Dendritic cell treated with granulocyte-macrophage colony-stimulating factor and Interleukin-4, amounts not matched to agents 40 ng/mL and 50 ng/mL, for 4 days (primary cell): ENCODE results near the gene PCDH15.

ENCODE experiments used
- H3K27ac Mint-ChIP-seq: one replicate; pipeline ENCODE4 v1.8.0; 2022; ENCODE audit warnings: mild to moderate bottlenecking, mixed read lengths
- H3K27me3 Mint-ChIP-seq: one replicate; pipeline ENCODE4 v1.8.0; 2022; ENCODE audit warnings: mild to moderate bottlenecking, mixed read lengths
- H3K36me3 Mint-ChIP-seq: one replicate; pipeline ENCODE4 v1.8.0; 2022; ENCODE audit warnings: low read depth, mixed read lengths
- H3K4me1 Mint-ChIP-seq: one replicate; pipeline ENCODE4 v1.8.0; 2022; ENCODE audit warnings: low read depth, mixed read lengths
- H3K4me3 Mint-ChIP-seq: one replicate; pipeline ENCODE4 v1.8.0; 2022; ENCODE audit warnings: mild to moderate bottlenecking, moderate library complexity, mixed read lengths
- H3K9me3 Mint-ChIP-seq: one replicate; pipeline ENCODE4 v1.8.0; 2022; ENCODE audit warnings: mixed read lengths
- intact Hi-C: fragments of 100-400 bp; cut with micrococcal nuclease; formaldehyde crosslinking; loops from one replicate; pipeline ENCODE4 v1.15.0; 2022

The PCDH15 gene

GRCh38 chr10:54067361-54067760, 733.7 kb downstream of the PCDH15 start:
- Mint-ChIP-seq H3K4me3 (no peak overlapping the region), H3K9me3 (peaks cover 15% of the 10 kb centered on the region), H3K27me3 (no peaks in the 10 kb centered on the region), H3K36me3 (no peaks in the 10 kb centered on the region), H3K4me1 (no peaks in the 10 kb centered on the region), H3K27ac (no peak overlapping the region)
- intact Hi-C loops: no loop called here

GRCh38 chr10:54066646-54067045, 734.4 kb downstream of the PCDH15 start:
- intact Hi-C loops: no loop called here
- H3K27me3 Mint-ChIP-seq: no peaks in the 10 kb centered on the region
- H3K4me1 Mint-ChIP-seq: no peaks in the 10 kb centered on the region

GRCh38 chr10:54065106-54065505, 735.9 kb downstream of the PCDH15 start:
- Mint-ChIP-seq H3K27ac (no peak overlapping the region), H3K4me1 (no peaks in the 10 kb centered on the region), H3K36me3 (no peaks in the 10 kb centered on the region), H3K4me3 (no peak overlapping the region), H3K27me3 (no peaks in the 10 kb centered on the region), H3K9me3 (peaks cover 15% of the 10 kb centered on the region)
- intact Hi-C loops: no loop called here

More at GRCh38 chr10:54066646-54067045, 734.4 kb downstream of the PCDH15 start:
- Mint-ChIP-seq H3K9me3 (peaks cover 15% of the 10 kb centered on the region), H3K27ac (no peak overlapping the region), H3K36me3 (no peaks in the 10 kb centered on the region), H3K4me3 (no peak overlapping the region)

GRCh38 chr10:54064215-54064614, 736.8 kb downstream of the PCDH15 start:
- Mint-ChIP-seq H3K9me3 (peaks cover 18% of the 10 kb centered on the region), H3K4me3 (no peak overlapping the region)

GRCh38 chr10:54063514-54063913, 737.5 kb downstream of the PCDH15 start:
- Mint-ChIP-seq H3K9me3 (peaks cover 25% of the 10 kb centered on the region), H3K4me1 (no peaks in the 10 kb centered on the region), H3K27me3 (no peaks in the 10 kb centered on the region), H3K4me3 (no peak overlapping the region), H3K36me3 (no peaks in the 10 kb centered on the region), H3K27ac (no peak overlapping the region)
- intact Hi-C loops: no loop called here

More at GRCh38 chr10:54064215-54064614, 736.8 kb downstream of the PCDH15 start:
- no peaks in the 10 kb centered on the region for H3K27me3 Mint-ChIP-seq
- no peaks in the 10 kb centered on the region for H3K36me3 Mint-ChIP-seq
- H3K27ac Mint-ChIP-seq: no peak overlapping the region
- H3K4me1 Mint-ChIP-seq: no peaks in the 10 kb centered on the region
- intact Hi-C loops: no loop called here

GRCh38 chr10:54060572-54060971, 740.5 kb downstream of the PCDH15 start:
- H3K27me3 Mint-ChIP-seq: no peaks in the 10 kb centered on the region
- intact Hi-C loops: no loop called here
- H3K27ac Mint-ChIP-seq: no peak overlapping the region
- no peak overlapping the region for H3K4me3 Mint-ChIP-seq
- peaks cover 36% of the 10 kb centered on the region for H3K9me3 Mint-ChIP-seq
- no peaks in the 10 kb centered on the region for H3K4me1 Mint-ChIP-seq
- no peaks in the 10 kb centered on the region for H3K36me3 Mint-ChIP-seq

- Mint-ChIP-seq H3K4me1 (no peaks in the 10 kb centered on the region), H3K9me3 (peaks cover 26% of the 10 kb centered on the region), H3K4me3 (no peak overlapping the region), H3K27me3 (no peaks in the 10 kb centered on the region), H3K36me3 (no peaks in the 10 kb centered on the region), H3K27ac (no peak overlapping the region)
- intact Hi-C loops: no loop called here
These were observed 743.7 kb downstream of the PCDH15 start for GRCh38 chr10:54057357-54057756.

- no peaks in the 10 kb centered on the region for H3K36me3 Mint-ChIP-seq
- peaks cover 9% of the 10 kb centered on the region for H3K9me3 Mint-ChIP-seq
- no peak overlapping the region for H3K4me3 Mint-ChIP-seq
- intact Hi-C loops: no loop called here
- H3K4me1 Mint-ChIP-seq: no peaks in the 10 kb centered on the region
- H3K27ac Mint-ChIP-seq: no peak overlapping the region
- no peaks in the 10 kb centered on the region for H3K27me3 Mint-ChIP-seq
These were observed 774.7 kb downstream of the PCDH15 start for GRCh38 chr10:54026340-54026739.

- H3K4me1 Mint-ChIP-seq: no peaks in the 10 kb centered on the region
- peaks cover 26% of the 10 kb centered on the region for H3K9me3 Mint-ChIP-seq
- intact Hi-C loops: no loop called here
- no peaks in the 10 kb centered on the region for H3K36me3 Mint-ChIP-seq
- no peak overlapping the region for H3K4me3 Mint-ChIP-seq
- no peaks in the 10 kb centered on the region for H3K27me3 Mint-ChIP-seq
- no peak overlapping the region for H3K27ac Mint-ChIP-seq
These were observed 789.9 kb downstream of the PCDH15 start for GRCh38 chr10:54011117-54011516.

GRCh38 chr10:54010337-54010933, 790.6 kb downstream of the PCDH15 start:
- Mint-ChIP-seq H3K4me1 (no peaks in the 10 kb centered on the region), H3K27ac (no peak overlapping the region), H3K9me3 (peaks cover 21% of the 10 kb centered on the region), H3K27me3 (no peaks in the 10 kb centered on the region), H3K4me3 (no peak overlapping the region), H3K36me3 (no peaks in the 10 kb centered on the region)
- intact Hi-C loops: no loop called here

- H3K9me3 Mint-ChIP-seq: peaks cover 18% of the 10 kb centered on the region
- H3K36me3 Mint-ChIP-seq: no peaks in the 10 kb centered on the region
- intact Hi-C loops: no loop called here
- H3K27me3 Mint-ChIP-seq: no peaks in the 10 kb centered on the region
- H3K27ac Mint-ChIP-seq: no peak overlapping the region
- no peak overlapping the region for H3K4me3 Mint-ChIP-seq
- H3K4me1 Mint-ChIP-seq: no peaks in the 10 kb centered on the region
These were observed 791.4 kb downstream of the PCDH15 start for GRCh38 chr10:54009672-54010071.

GRCh38 chr10:54002077-54002476, 799.0 kb downstream of the PCDH15 start:
- Mint-ChIP-seq H3K27me3 (no peaks in the 10 kb centered on the region), H3K36me3 (no peaks in the 10 kb centered on the region), H3K9me3 (no peaks in the 10 kb centered on the region), H3K4me3 (no peak overlapping the region), H3K27ac (no peak overlapping the region), H3K4me1 (no peaks in the 10 kb centered on the region)
- intact Hi-C loops: no loop called here

- no peaks in the 10 kb centered on the region for H3K9me3 Mint-ChIP-seq
- H3K4me3 Mint-ChIP-seq: no peak overlapping the region
- intact Hi-C loops: no loop called here
- no peaks in the 10 kb centered on the region for H3K4me1 Mint-ChIP-seq
- H3K27me3 Mint-ChIP-seq: no peaks in the 10 kb centered on the region
- no peak overlapping the region for H3K27ac Mint-ChIP-seq
- H3K36me3 Mint-ChIP-seq: no peaks in the 10 kb centered on the region
These were observed 803.1 kb downstream of the PCDH15 start for GRCh38 chr10:53997953-53998352.

- Mint-ChIP-seq H3K4me1 (no peaks in the 10 kb centered on the region), H3K9me3 (peaks cover 6% of the 10 kb centered on the region), H3K4me3 (no peak overlapping the region), H3K36me3 (no peaks in the 10 kb centered on the region), H3K27ac (no peak overlapping the region), H3K27me3 (no peaks in the 10 kb centered on the region)
- intact Hi-C loops: no loop called here
These were observed 810.2 kb downstream of the PCDH15 start for GRCh38 chr10:53990799-53991238.

- no peaks in the 10 kb centered on the region for H3K27me3 Mint-ChIP-seq
- no peak overlapping the region for H3K4me3 Mint-ChIP-seq
- intact Hi-C loops: no loop called here
- no peak overlapping the region for H3K27ac Mint-ChIP-seq
- peaks cover 14% of the 10 kb centered on the region for H3K9me3 Mint-ChIP-seq
- no peaks in the 10 kb centered on the region for H3K36me3 Mint-ChIP-seq
- no peaks in the 10 kb centered on the region for H3K4me1 Mint-ChIP-seq
These were observed 817.6 kb downstream of the PCDH15 start for GRCh38 chr10:53983431-53983830.
